Stomach smooth muscle (tissue), 2 donors: ENCODE data around the gene APOL4.
"Not testable (repeated sequence)": the region's sequence is repeated elsewhere in the genome, so short reads cannot be mapped to it uniquely, and the experiment has no call there.

Experiments
- H3K27ac ChIP-seq: one replicate; pipeline ENCODE4 v1.7.0; 2013; ENCODE audit warnings: mild to moderate bottlenecking, low read length, inconsistent platforms
- H3K27me3 ChIP-seq, 2 donors: one replicate each; pipeline ENCODE4 v1.7.0; 2013; ENCODE audit warnings: low read length in 2 of 2; ENCODE audit not compliant: insufficient read depth in 2 of 2, control insufficient read depth in 1 of 2
- H3K36me3 ChIP-seq, 2 donors: one replicate each; pipeline ENCODE4 v1.7.0; 2013; ENCODE audit warnings: low read length in 2 of 2; ENCODE audit not compliant: control insufficient read depth in 2 of 2, insufficient read depth in 2 of 2
- H3K4me1 ChIP-seq: one replicate; pipeline ENCODE4 v1.7.0; 2013; ENCODE audit warnings: low read length; ENCODE audit not compliant: control insufficient read depth, insufficient read depth
- H3K4me3 ChIP-seq, 2 donors: one replicate each; pipeline ENCODE4 v1.7.0; 2013; ENCODE audit warnings: low read length in 2 of 2
- H3K9ac ChIP-seq, 2 donors: one replicate each; pipeline ENCODE4 v1.7.0; 2013; ENCODE audit warnings: low read length in 2 of 2, mild to moderate bottlenecking in 1 of 2
- H3K9me3 ChIP-seq, 2 donors: one replicate each; pipeline ENCODE4 v1.7.0; 2013; ENCODE audit warnings: low read length in 2 of 2; ENCODE audit not compliant: control insufficient read depth in 2 of 2
- donor health status: healthy.
- donor health status: Pancreatic carcinoma.

Gene APOL4

GRCh38 chr22:36197065-36197440, 4.6 kb downstream of the APOL4 start:
- Histone ChIP-seq H3K4me3 (no peak overlapping the region), H3K36me3 (no peaks in the 10 kb centered on the region), H3K27ac (peak overlapping the region; percentile 46), H3K9me3 (no peaks in the 10 kb centered on the region), H3K27me3 (no peaks in the 10 kb centered on the region), H3K9ac (no peak overlapping the region), H3K4me1 (peaks cover 32% of the 10 kb centered on the region)

GRCh38 chr22:36196254-36197064, 5.2 kb downstream of the APOL4 start:
- H3K4me3 ChIP-seq: no peak overlapping the region
- H3K4me1 ChIP-seq: peaks cover 27% of the 10 kb centered on the region
- H3K36me3 ChIP-seq: no peaks in the 10 kb centered on the region
- H3K27me3 ChIP-seq: no peaks in the 10 kb centered on the region
- H3K27ac ChIP-seq: no peak overlapping the region
- H3K9ac ChIP-seq: no peak overlapping the region
- no peaks in the 10 kb centered on the region for H3K9me3 ChIP-seq

- Histone ChIP-seq H3K27ac (no peak overlapping the region), H3K4me3 (no peak overlapping the region), H3K36me3 (no peaks in the 10 kb centered on the region), H3K9ac (no peak overlapping the region), H3K27me3 (no peaks in the 10 kb centered on the region), H3K4me1 (peaks cover 28% of the 10 kb centered on the region), H3K9me3 (no peaks in the 10 kb centered on the region)
Observed at GRCh38 chr22:36194971-36195370, 6.6 kb downstream of the APOL4 start.

DNA sequence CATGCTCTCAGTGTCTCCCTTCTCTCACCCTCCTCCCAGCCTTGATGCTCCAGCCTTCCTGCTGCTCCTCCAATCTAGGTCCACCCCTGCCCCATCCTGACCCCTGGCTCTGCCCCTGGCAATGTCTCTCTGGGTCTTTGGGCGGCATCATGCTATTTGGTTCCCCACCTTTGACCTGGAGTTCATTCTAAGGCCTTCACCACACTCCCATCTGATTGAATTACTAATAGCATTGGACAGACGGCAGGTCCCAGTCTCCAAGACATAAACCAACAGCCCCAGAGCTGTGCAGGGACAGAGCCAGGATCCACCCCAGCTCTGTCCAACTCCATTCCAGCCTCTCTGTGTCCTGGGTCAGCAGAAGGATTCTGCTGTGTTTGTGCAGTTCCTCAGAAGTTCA, 7.2 kb downstream of the APOL4 start:
- no peak overlapping the region for H3K9ac ChIP-seq
- H3K27ac ChIP-seq: no peak overlapping the region
- no peaks in the 10 kb centered on the region for H3K9me3 ChIP-seq
- H3K27me3 ChIP-seq: no peaks in the 10 kb centered on the region
- no peak overlapping the region for H3K4me3 ChIP-seq
- no peaks in the 10 kb centered on the region for H3K36me3 ChIP-seq
- peaks cover 27% of the 10 kb centered on the region for H3K4me1 ChIP-seq

DNA sequence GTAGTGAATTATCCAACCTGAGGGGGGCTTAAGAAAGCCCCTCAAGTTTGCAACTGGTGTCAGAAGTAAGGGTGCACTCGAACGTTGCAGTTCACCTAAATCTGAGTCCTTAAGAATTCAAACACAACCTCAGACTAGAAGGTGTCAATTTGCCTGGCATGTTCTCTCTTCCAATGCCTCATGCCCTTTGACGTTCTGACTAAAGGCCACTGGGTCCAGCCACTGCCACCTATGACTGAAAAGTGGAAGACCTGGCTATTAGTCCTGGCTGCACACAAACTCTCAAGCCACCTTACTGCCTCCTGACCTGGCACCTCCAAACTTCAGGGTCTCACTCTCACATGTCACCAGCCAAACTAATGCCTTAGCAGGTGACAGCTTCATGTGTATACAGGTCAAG, 8.0 kb downstream of the APOL4 start:
- Histone ChIP-seq H3K4me1 (peaks cover 23% of the 10 kb centered on the region), H3K27ac (no peak overlapping the region), H3K4me3 (no peak overlapping the region), H3K9me3 (no peaks in the 10 kb centered on the region), H3K9ac (no peak overlapping the region), H3K36me3 (no peaks in the 10 kb centered on the region), H3K27me3 (no peaks in the 10 kb centered on the region)

GRCh38 chr22:36193171-36193570, 8.4 kb downstream of the APOL4 start:
- Histone ChIP-seq H3K9ac (no peak overlapping the region), H3K4me1 (peaks cover 23% of the 10 kb centered on the region), H3K27me3 (no peaks in the 10 kb centered on the region), H3K9me3 (no peaks in the 10 kb centered on the region), H3K4me3 (no peak overlapping the region), H3K36me3 (no peaks in the 10 kb centered on the region), H3K27ac (no peak overlapping the region)

DNA sequence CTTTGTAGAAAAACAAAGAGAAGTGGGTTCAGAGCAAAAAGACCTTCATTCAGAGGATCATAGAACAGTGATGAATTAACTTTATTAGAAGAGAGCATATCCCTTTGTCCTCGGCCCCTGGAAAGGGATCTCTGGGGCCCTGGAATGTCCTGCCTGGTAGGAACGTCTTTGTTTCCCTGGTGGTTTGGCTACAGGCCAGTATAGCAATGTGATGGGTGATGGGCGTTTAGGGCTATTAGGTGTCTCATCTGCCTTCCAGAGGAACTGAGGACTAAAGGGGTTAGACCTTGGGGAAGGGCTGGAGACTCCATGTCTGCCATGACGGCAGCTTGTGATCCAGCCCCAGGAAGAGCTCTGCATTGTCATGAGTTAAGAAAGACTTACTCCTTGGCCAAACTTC, 9.1 kb downstream of the APOL4 start:
- Histone ChIP-seq H3K4me3 (no peak overlapping the region), H3K36me3 (no peaks in the 10 kb centered on the region), H3K27me3 (no peaks in the 10 kb centered on the region), H3K27ac (no peak overlapping the region), H3K9ac (no peak overlapping the region), H3K9me3 (no peaks in the 10 kb centered on the region), H3K4me1 (peaks cover 19% of the 10 kb centered on the region)

DNA sequence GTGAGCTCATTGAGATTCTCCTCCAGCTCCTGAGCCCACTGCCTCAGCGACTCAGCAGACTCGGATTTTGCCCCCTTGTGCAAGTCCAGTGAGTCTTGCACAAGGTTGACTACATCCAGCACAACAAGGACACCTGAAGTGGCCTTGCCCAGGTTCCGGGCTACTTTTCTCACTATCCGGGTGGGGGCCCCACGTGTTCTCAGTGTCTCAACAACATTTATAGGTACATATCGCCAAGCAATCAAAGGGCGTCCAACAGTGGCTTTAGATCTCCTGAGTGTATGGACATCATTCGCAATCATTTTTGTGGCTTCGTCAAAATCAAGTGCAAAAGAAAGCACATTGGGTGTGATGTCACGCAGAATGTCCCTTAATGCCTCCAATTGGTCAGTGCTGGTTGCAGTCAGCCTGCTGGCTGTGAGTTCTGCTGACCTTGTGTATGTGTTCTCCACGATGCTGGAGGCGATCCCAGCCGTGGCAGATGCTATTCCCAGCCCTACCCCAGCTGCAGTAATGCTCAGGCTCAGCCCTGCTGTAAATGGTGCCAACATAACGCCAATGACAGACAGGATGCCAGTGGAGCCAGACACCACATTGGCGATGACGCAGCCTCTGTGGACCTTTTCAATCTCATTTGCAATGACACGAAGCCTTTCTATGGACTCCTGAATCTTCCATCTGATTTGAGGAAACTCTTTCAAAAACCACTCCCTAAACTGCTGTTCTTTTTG, 10.3 kb downstream of the APOL4 start:
- Histone ChIP-seq H3K9ac (no peak overlapping the region), H3K4me3 (no peak overlapping the region), H3K4me1 (peaks cover 15% of the 10 kb centered on the region), H3K9me3 (no peaks in the 10 kb centered on the region), H3K36me3 (no peaks in the 10 kb centered on the region), H3K27me3 (no peaks in the 10 kb centered on the region), H3K27ac (peak overlapping the region; percentile 71)

- H3K36me3 ChIP-seq, H3K9ac ChIP-seq, H3K27me3 ChIP-seq, H3K4me3 ChIP-seq, H3K27ac ChIP-seq, H3K9me3 ChIP-seq: not testable (repeated sequence)
- H3K4me1 ChIP-seq: peaks cover 15% of the 10 kb centered on the region
Observed at GRCh38 chr22:36187862-36188261, 13.7 kb downstream of the APOL4 start.

DNA sequence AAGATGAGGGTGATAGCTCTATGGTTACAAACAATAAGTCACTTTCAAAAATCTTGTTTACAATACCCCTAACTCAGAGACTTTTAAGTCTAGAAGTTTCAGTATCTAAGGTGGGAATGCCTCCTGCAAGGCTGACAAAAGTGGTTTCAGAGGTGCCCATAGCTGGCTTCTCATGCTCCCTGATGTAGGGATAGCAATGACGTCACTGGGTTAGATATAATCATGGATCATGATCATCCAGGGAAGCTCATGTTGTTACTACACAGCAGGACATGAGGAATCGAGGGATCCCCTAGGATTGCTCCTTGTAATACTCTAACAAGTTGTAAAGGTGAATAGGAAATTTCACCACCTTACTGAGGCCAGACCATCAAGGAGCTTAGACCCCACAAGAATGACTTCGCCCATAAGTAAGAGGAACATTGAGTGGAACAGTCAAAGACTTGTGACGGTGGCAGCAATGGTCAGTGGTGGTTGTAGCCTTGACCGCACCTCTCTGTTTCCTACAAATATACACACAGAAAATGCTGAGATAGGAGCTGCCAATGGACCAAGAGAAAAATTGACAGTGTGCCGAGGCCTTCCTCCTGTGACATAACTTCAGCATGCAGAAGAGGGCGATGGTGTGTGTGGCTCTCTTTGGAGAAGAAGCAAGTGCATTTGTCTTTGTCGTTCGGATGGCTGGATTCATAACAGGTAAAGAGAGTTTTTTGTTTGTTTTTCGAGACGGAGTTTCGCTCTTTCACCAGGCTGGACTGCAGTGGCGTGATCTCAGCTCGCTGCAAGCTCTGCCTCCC, 15.6 kb downstream of the APOL4 start:
- H3K4me1 ChIP-seq: peaks cover 10% of the 10 kb centered on the region
- no peaks in the 10 kb centered on the region for H3K9me3 ChIP-seq
- no peaks in the 10 kb centered on the region for H3K36me3 ChIP-seq
- H3K9ac ChIP-seq: no peak overlapping the region
- no peak overlapping the region for H3K4me3 ChIP-seq
- H3K27me3 ChIP-seq: no peaks in the 10 kb centered on the region
- H3K27ac ChIP-seq: no peak overlapping the region
